Liver (tissue), 9 donors: ENCODE results near the gene PRPSAP2. TPM values are rescaled to one million over a fixed set of nuclear protein-coding genes. Genes with fewer than 3 reads are reported as not detected.

Source experiments
- DNase-seq: peaks from one replicate; pipeline ENCODE4 v3.0.0-alpha.2; 2017; ENCODE audit warnings: low spot score
- H3K27ac ChIP-seq, 2 donors: one replicate each; pipeline ENCODE4 v1.7.0; 2013; ENCODE audit warnings: inconsistent platforms in 2 of 2, low read length in 2 of 2, control low read depth in 1 of 2, low read depth in 1 of 2, mild to moderate bottlenecking in 1 of 2
- H3K27me3 ChIP-seq, 4 donors: one replicate each; pipeline versions ENCODE4 v1.6.1 to v1.7.0; 2013; ENCODE audit warnings: low read length in 3 of 4, inconsistent platforms in 1 of 4, mild to moderate bottlenecking in 1 of 4, moderate library complexity in 1 of 4; ENCODE audit not compliant: control insufficient read depth in 4 of 4, insufficient read depth in 4 of 4
- H3K36me3 ChIP-seq, 4 donors: one replicate each; pipeline versions ENCODE4 v1.6.1 to v1.7.0; 2013; ENCODE audit warnings: low read length in 3 of 4, mild to moderate bottlenecking in 3 of 4, low read depth in 1 of 4, moderate library complexity in 1 of 4; ENCODE audit not compliant: control insufficient read depth in 4 of 4, insufficient read depth in 3 of 4
- H3K4me1 ChIP-seq, 4 donors: one replicate each; pipeline versions ENCODE4 v1.6.1 to v1.7.0; 2013; ENCODE audit warnings: low read length in 3 of 4, mild to moderate bottlenecking in 3 of 4, moderate library complexity in 1 of 4; ENCODE audit not compliant: control insufficient read depth in 4 of 4, insufficient read depth in 4 of 4
- H3K4me3 ChIP-seq, 3 donors: one replicate each; pipeline versions ENCODE4 v1.6.1 to v1.7.0; 2013; ENCODE audit warnings: low read length in 3 of 3, control low read depth in 1 of 3, low read depth in 1 of 3, mild to moderate bottlenecking in 1 of 3
- H3K9ac ChIP-seq, 2 donors: one replicate each; pipeline ENCODE4 v1.7.0; 2013; ENCODE audit warnings: low read length in 2 of 2, mild to moderate bottlenecking in 2 of 2, moderate library complexity in 2 of 2, control low read depth in 1 of 2, low read depth in 1 of 2
- H3K9me3 ChIP-seq, 4 donors: one replicate each; pipeline versions ENCODE4 v1.6.1 to v1.7.0; 2013; ENCODE audit warnings: low read length in 3 of 4; ENCODE audit not compliant: control insufficient read depth in 4 of 4
- EGR1 ChIP-seq, 2 donors: IDR thresholded peaks; 2 replicates each; pipeline ENCODE4 v1.6.1; 2016 to 2018; ENCODE audit warnings: antibody characterized with exemption in 2 of 2, low read depth in 2 of 2
- FOXA1 ChIP-seq: IDR thresholded peaks from 2 replicates; pipeline ENCODE4 v1.6.1; 2016; ENCODE audit warnings: antibody characterized with exemption
- FOXA2 ChIP-seq: IDR thresholded peaks from 2 replicates; pipeline ENCODE4 v1.6.1; 2016; ENCODE audit warnings: antibody characterized with exemption
- GABPA ChIP-seq, 2 donors: IDR thresholded peaks in 1 of 2; conservative IDR thresholded peaks in 1 of 2; 2 replicates each; pipeline ENCODE4 v1.6.1; 2016; ENCODE audit warnings: antibody characterized with exemption in 2 of 2, mild to moderate bottlenecking in 1 of 2, moderate library complexity in 1 of 2
- HNF4A ChIP-seq, 2 donors: conservative IDR thresholded peaks; 2 replicates each; pipeline ENCODE4 v1.6.1; 2016; ENCODE audit warnings: antibody characterized with exemption in 2 of 2, mild to moderate bottlenecking in 2 of 2
- HNF4G ChIP-seq: IDR thresholded peaks from 2 replicates; pipeline ENCODE4 v1.6.1; 2016; ENCODE audit warnings: antibody characterized with exemption
- JUND ChIP-seq, 2 donors: IDR thresholded peaks; 2 replicates each; pipeline ENCODE4 v1.6.1; 2016; ENCODE audit warnings: antibody characterized with exemption in 2 of 2
- NR2F2 ChIP-seq: IDR thresholded peaks from 2 replicates; pipeline ENCODE4 v1.6.1; 2016; ENCODE audit warnings: antibody characterized with exemption
- RXRA ChIP-seq, 2 donors: IDR thresholded peaks; 2 replicates each; pipeline ENCODE4 v1.6.1; 2017 to 2018; ENCODE audit warnings: antibody characterized with exemption in 2 of 2, mild to moderate bottlenecking in 1 of 2
- SP1 ChIP-seq: IDR thresholded peaks from 2 replicates; pipeline ENCODE4 v1.6.1; 2018; ENCODE audit warnings: antibody characterized with exemption, mild to moderate bottlenecking
- TAF1 ChIP-seq: conservative IDR thresholded peaks from 2 replicates; pipeline ENCODE4 v1.6.1; 2016; ENCODE audit warnings: antibody characterized with exemption, mild to moderate bottlenecking
- WGBS: extraction: QIAGEN DNeasy Blood & Tissue Kit; methylation state at CpG from one replicate; pipeline ENCODE4 v1.1.7; 2013; 5-methylcytosine and 5-hydroxymethylcytosine counted together
- polyA plus RNA-seq, 2 donors: library from polyadenylated mRNA; stranded (reverse) in 1 of 2; unstranded in 1 of 2; fragments of 200-250 nt in 1 of 2; fragments of >200 nt in 1 of 2; fragmentation: Nextera tagmentation in 1 of 2; extraction: Ambion mirVana in 1 of 2; gene quantifications; one replicate each; pipeline versions ENCODE4 v1.2.1 to v1.2.3, GENCODE V29; 2013 to 2015
- total RNA-seq, 2 donors: library from RNA; depleted of rRNA; stranded (reverse); fragments of >200 nt; gene quantifications; one replicate each; pipeline ENCODE4 v1.2.3, GENCODE V29; 2014
- TF ChIP-seq, protein P1 (sequence below): IDR thresholded peaks from 2 replicates; pipeline ENCODE4 v1.6.1; 2016; ENCODE audit warnings: antibody characterized with exemption, mild to moderate bottlenecking
- TF ChIP-seq, protein P2 (sequence below): IDR thresholded peaks from 2 replicates; pipeline ENCODE4 v1.6.1; 2016; ENCODE audit warnings: antibody characterized with exemption
- TF ChIP-seq, protein P3 (sequence below): IDR thresholded peaks from 2 replicates; pipeline ENCODE4 v1.6.1; 2016; ENCODE audit warnings: antibody characterized with exemption
- donor health status: healthy.
- donor health status: healthy.
- donor health status: healthy.
- donor health status: healthy.
- donor health status: healthy.

Gene PRPSAP2
- total and polyA plus RNA-seq, 4 donors, result 10.2 to 31.4 (median 16.7) TPM

- TF ChIP-seq SP1 (no peak), RXRA (IDR thresholded peaks at IDR 0.05) (no peak), GABPA (IDR thresholded peaks at IDR 0.05 in 1 of 2, conservative IDR thresholded peaks at IDR 0.05 in 1 of 2) (no peak)
- TF ChIP-seq, protein P1, sequence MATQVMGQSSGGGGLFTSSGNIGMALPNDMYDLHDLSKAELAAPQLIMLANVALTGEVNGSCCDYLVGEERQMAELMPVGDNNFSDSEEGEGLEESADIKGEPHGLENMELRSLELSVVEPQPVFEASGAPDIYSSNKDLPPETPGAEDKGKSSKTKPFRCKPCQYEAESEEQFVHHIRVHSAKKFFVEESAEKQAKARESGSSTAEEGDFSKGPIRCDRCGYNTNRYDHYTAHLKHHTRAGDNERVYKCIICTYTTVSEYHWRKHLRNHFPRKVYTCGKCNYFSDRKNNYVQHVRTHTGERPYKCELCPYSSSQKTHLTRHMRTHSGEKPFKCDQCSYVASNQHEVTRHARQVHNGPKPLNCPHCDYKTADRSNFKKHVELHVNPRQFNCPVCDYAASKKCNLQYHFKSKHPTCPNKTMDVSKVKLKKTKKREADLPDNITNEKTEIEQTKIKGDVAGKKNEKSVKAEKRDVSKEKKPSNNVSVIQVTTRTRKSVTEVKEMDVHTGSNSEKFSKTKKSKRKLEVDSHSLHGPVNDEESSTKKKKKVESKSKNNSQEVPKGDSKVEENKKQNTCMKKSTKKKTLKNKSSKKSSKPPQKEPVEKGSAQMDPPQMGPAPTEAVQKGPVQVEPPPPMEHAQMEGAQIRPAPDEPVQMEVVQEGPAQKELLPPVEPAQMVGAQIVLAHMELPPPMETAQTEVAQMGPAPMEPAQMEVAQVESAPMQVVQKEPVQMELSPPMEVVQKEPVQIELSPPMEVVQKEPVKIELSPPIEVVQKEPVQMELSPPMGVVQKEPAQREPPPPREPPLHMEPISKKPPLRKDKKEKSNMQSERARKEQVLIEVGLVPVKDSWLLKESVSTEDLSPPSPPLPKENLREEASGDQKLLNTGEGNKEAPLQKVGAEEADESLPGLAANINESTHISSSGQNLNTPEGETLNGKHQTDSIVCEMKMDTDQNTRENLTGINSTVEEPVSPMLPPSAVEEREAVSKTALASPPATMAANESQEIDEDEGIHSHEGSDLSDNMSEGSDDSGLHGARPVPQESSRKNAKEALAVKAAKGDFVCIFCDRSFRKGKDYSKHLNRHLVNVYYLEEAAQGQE, result no peak
- TF ChIP-seq, protein P2, sequence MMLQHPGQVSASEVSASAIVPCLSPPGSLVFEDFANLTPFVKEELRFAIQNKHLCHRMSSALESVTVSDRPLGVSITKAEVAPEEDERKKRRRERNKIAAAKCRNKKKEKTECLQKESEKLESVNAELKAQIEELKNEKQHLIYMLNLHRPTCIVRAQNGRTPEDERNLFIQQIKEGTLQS, result no peak
Observed at GRCh38 chr17:18947866-18948265, 89.9 kb downstream of the PRPSAP2 start (continued).

DNA sequence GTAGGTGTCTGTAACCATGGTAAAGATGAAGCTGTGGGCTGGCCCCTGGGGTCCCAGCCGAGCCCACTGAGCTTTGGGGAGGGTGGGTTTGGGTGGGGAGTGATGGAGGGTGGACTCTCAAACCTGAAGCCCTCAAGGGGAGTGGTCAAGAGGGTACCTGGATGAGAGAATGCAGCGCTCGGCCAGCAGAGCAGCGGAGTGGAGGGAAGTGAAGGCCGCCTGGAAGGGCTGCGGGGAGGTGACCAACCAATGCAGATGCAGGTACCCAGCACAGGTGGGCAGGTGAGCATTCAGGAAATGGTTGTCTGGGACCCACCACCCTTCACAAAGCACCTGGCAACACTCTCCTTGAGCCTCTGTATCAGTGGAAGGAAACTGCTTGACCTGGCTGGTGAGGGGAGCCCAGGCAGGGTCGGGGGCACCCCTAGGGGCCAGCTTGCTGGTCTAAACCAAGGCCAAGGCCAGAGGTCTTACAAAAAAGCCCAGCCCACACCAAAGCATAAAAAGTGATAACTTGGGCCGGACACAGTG lies 90.6 kb downstream of the PRPSAP2 start:
- Histone ChIP-seq H3K27ac (no peak overlapping the region), H3K9me3 (no peaks in the 10 kb centered on the region), H3K27me3 (no peaks in the 10 kb centered on the region), H3K4me1 (peaks cover 0 to 14% (median 4%) of the 10 kb centered on the region in 4 donors), H3K9ac (no peak overlapping the region), H3K36me3 (no peaks in the 10 kb centered on the region), H3K4me3 (no peak overlapping the region)
- no peak for DNase-seq
- TF ChIP-seq NR2F2 (no peak), HNF4G (no peak), TAF1 (no peak), JUND (IDR thresholded peaks at IDR 0.05) (no peak), EGR1 (IDR thresholded peaks at IDR 0.05; ENCODE audit: low read depth in 2 of 2) (no peak), FOXA1 (no peak), RXRA (IDR thresholded peaks at IDR 0.05) (no peak), HNF4A (conservative IDR thresholded peaks at IDR 0.05) (no peak), FOXA2 (no peak), GABPA (IDR thresholded peaks at IDR 0.05 in 1 of 2, conservative IDR thresholded peaks at IDR 0.05 in 1 of 2) (no peak), SP1 (no peak)
- TF ChIP-seq, protein P1, result no peak
- TF ChIP-seq, protein P3, sequence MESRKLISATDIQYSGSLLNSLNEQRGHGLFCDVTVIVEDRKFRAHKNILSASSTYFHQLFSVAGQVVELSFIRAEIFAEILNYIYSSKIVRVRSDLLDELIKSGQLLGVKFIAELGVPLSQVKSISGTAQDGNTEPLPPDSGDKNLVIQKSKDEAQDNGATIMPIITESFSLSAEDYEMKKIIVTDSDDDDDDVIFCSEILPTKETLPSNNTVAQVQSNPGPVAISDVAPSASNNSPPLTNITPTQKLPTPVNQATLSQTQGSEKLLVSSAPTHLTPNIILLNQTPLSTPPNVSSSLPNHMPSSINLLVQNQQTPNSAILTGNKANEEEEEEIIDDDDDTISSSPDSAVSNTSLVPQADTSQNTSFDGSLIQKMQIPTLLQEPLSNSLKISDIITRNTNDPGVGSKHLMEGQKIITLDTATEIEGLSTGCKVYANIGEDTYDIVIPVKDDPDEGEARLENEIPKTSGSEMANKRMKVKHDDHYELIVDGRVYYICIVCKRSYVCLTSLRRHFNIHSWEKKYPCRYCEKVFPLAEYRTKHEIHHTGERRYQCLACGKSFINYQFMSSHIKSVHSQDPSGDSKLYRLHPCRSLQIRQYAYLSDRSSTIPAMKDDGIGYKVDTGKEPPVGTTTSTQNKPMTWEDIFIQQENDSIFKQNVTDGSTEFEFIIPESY, result no peak
- TF ChIP-seq, protein P2, result no peak
- 89% methylated on average over 8 of the region's 8 CpGs for WGBS
